Fibroblast of lung (primary cell): ENCODE measurements around the gene CSTB. TPM values are rescaled to one million over a fixed set of nuclear protein-coding genes. Genes with fewer than 3 reads are reported as not detected.

ENCODE experiments used
- DNase-seq, 2 donors: peaks; one replicate each; pipeline versions ENCODE4 v3.0.0 to v3.0.0-alpha.2; 2010; ENCODE audit warnings: low read depth in 2 of 2
- H2AFZ ChIP-seq: 2 replicates; pipeline ENCODE4 v1.5.1; 2012; ENCODE audit warnings: low read length, control low read depth, inconsistent platforms
- H3K27ac ChIP-seq: 2 replicates; pipeline ENCODE4 v1.5.1; 2011; ENCODE audit warnings: low read length, control low read depth; ENCODE audit not compliant: insufficient read depth
- H3K27me3 ChIP-seq: 2 replicates; pipeline ENCODE4 v1.5.1; 2011; ENCODE audit warnings: mild to moderate bottlenecking, low read length; ENCODE audit not compliant: control insufficient read depth, insufficient read depth
- H3K36me3 ChIP-seq: 2 replicates; pipeline ENCODE4 v1.5.1; 2011; ENCODE audit warnings: low read length; ENCODE audit not compliant: control insufficient read depth, insufficient read depth
- H3K4me1 ChIP-seq: 2 replicates; pipeline ENCODE4 v1.5.1; 2011; ENCODE audit warnings: low read length; ENCODE audit not compliant: control insufficient read depth, insufficient read depth; ENCODE audit errors: extremely low read depth
- H3K4me2 ChIP-seq: 2 replicates; pipeline ENCODE4 v1.5.1; 2011; ENCODE audit warnings: low read length, control low read depth; ENCODE audit not compliant: insufficient read depth; ENCODE audit errors: extremely low read depth
- H3K4me3 ChIP-seq, 4 experiments: fragments of 200-600 bp in 1 of 4; sonication (generic) in 1 of 4; replicated peaks in 1 of 4; 2 replicates each; pipeline ENCODE4 v1.5.1; 2011 to 2016; ENCODE audit warnings: low read length in 4 of 4, low read depth in 3 of 4, mild to moderate bottlenecking in 3 of 4, control low read depth in 2 of 4, inconsistent platforms in 1 of 4, mixed read lengths in 1 of 4; ENCODE audit not compliant: insufficient read depth in 1 of 4; ENCODE audit errors: control extremely low read depth in 1 of 4
- H3K79me2 ChIP-seq: 2 replicates; pipeline ENCODE4 v1.5.1; 2012; ENCODE audit warnings: mild to moderate bottlenecking, low read length, inconsistent platforms; ENCODE audit not compliant: control insufficient read depth, insufficient read depth
- H3K9ac ChIP-seq: 2 replicates; pipeline ENCODE4 v1.5.1; 2011; ENCODE audit warnings: mild to moderate bottlenecking, low read length, control low read depth; ENCODE audit not compliant: insufficient read depth
- H3K9me3 ChIP-seq: 2 replicates; pipeline ENCODE4 v1.5.1; 2012; ENCODE audit warnings: low read depth, low read length; ENCODE audit not compliant: control insufficient read depth, insufficient read depth
- H4K20me1 ChIP-seq: 2 replicates; pipeline ENCODE4 v1.5.1; 2011; ENCODE audit warnings: low read length; ENCODE audit not compliant: control insufficient read depth, insufficient read depth; ENCODE audit errors: extremely low read depth
- CTCF ChIP-seq, 2 donors: IDR thresholded peaks in 1 of 2; conservative IDR thresholded peaks in 1 of 2; 1 replicate in 1 of 2; 2 replicates in 1 of 2; pipeline ENCODE4 v1.5.1; 2011 to 2012; ENCODE audit warnings: low read length in 2 of 2, control low read depth in 1 of 2, inconsistent platforms in 1 of 2, low read depth in 1 of 2, mild to moderate bottlenecking in 1 of 2
- EZH2 ChIP-seq: IDR thresholded peaks from 2 replicates; pipeline ENCODE4 v1.5.1; 2012; ENCODE audit warnings: low read length, control low read depth, mild to moderate bottlenecking; ENCODE audit errors: missing control alignments
- polyA plus RNA-seq, 2 donors: library from polyadenylated mRNA; depleted of rRNA in 1 of 2; stranded (reverse) in 1 of 2; unstranded in 1 of 2; fragments of >200 nt; gene quantifications; 2 replicates each; pipeline ENCODE4 v1.2.1, GENCODE V29; 2011 to 2012; ENCODE audit warnings: missing spikeins in 1 of 2
- total RNA-seq: library from RNA; depleted of rRNA; stranded (reverse); fragments of >200 nt; gene quantifications from 2 replicates; pipeline ENCODE4 v1.2.1, GENCODE V29; 2014

The CSTB gene
- total and polyA plus RNA-seq, 2 donors (not counting 1 experiment from before 2014, with no cell fraction given), result 24.8 to 72.5 TPM

- H3K9me3 ChIP-seq, result no peaks in the 10 kb centered on the region
- H3K4me1 ChIP-seq, result no peaks in the 10 kb centered on the region
- no peaks in the 10 kb centered on the region for H3K79me2 ChIP-seq
- H3K4me3 ChIP-seq, result no peak overlapping the region
- no peak overlapping the region for H3K27ac ChIP-seq
- H3K9ac ChIP-seq, result no peak overlapping the region
- H2AFZ ChIP-seq, result no peak overlapping the region
- H3K36me3 ChIP-seq, result no peaks in the 10 kb centered on the region
- DNase-seq, result no peak
- no peak overlapping the region for H3K4me2 ChIP-seq
- TF ChIP-seq EZH2 (no peak), CTCF (conservative IDR thresholded peaks at IDR 0.05 in 1 of 2, IDR thresholded peaks at IDR 0.05 in 1 of 2; ENCODE audit: low read depth in 1 of 2, low read length in 2 of 2) (no peak)
- H3K27me3 ChIP-seq, result no peaks in the 10 kb centered on the region
- H4K20me1 ChIP-seq, result no peaks in the 10 kb centered on the region
Measured at GRCh38 chr21:43783098-43783700, 7.1 kb upstream of the CSTB start.

DNA sequence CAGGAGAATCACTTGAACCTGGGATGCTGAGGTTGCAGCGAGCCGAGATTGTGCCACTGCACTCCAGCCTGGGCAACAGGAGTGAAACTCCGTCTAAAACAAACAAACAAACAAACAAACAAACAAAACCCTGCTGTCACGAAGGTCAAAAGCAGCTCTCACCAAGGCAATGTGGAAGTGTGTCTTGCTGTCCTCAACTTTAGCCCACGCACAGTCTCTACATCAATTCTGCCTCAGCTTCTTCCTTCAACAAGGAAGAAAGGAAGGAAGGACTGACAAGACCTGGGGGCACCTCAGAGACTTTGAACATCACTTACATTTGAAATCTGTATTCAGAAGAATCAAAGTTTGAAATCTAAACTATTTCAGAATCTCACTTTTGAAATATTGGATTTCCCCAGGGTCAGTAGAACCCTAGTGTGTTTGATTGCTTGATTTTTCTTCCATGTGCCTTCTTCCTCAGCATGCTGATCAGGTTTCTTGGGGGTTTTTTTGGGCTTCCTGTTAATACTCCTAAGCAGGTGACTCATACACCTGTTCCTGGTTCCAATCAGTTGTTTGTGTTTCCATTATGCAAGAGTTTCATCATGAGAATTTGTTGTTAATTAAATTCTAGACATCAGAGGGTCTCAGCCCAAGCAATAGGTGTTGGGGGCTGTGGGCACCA, 6.5 kb upstream of the CSTB start:
- DNase-seq, result no peak
- no peak overlapping the region for H3K27ac ChIP-seq
- TF ChIP-seq EZH2 (no peak), CTCF (conservative IDR thresholded peaks at IDR 0.05 in 1 of 2, IDR thresholded peaks at IDR 0.05 in 1 of 2; ENCODE audit: low read depth in 1 of 2, low read length in 2 of 2) (no peak)
- H2AFZ ChIP-seq, result no peak overlapping the region
- no peaks in the 10 kb centered on the region for H3K9me3 ChIP-seq
- H3K79me2 ChIP-seq, result no peaks in the 10 kb centered on the region
- H3K27me3 ChIP-seq, result no peaks in the 10 kb centered on the region
- no peak overlapping the region for H3K9ac ChIP-seq
- H3K36me3 ChIP-seq, result no peaks in the 10 kb centered on the region
- H3K4me3 ChIP-seq, result no peak overlapping the region
- no peaks in the 10 kb centered on the region for H4K20me1 ChIP-seq
- H3K4me1 ChIP-seq, result no peaks in the 10 kb centered on the region
- no peak overlapping the region for H3K4me2 ChIP-seq

GRCh38 chr21:43781846-43782245, 5.7 kb upstream of the CSTB start:
- Histone ChIP-seq H3K27me3 (no peaks in the 10 kb centered on the region), H3K79me2 (no peaks in the 10 kb centered on the region), H3K4me3 (no peak overlapping the region), H3K4me1 (no peaks in the 10 kb centered on the region), H3K9me3 (no peaks in the 10 kb centered on the region), H3K27ac (no peak overlapping the region), H3K36me3 (no peaks in the 10 kb centered on the region), H4K20me1 (no peaks in the 10 kb centered on the region), H3K4me2 (no peak overlapping the region), H2AFZ (no peak overlapping the region), H3K9ac (no peak overlapping the region)
- TF ChIP-seq CTCF (conservative IDR thresholded peaks at IDR 0.05 in 1 of 2, IDR thresholded peaks at IDR 0.05 in 1 of 2; ENCODE audit: low read depth in 1 of 2, low read length in 2 of 2) (no peak), EZH2 (no peak)
- DNase-seq, result no peak
